SIG-M5 (cell line): ENCODE measurements around the gene SWI5.
"Not testable (repeated sequence)": the region's sequence is repeated elsewhere in the genome, so short reads cannot be mapped to it uniquely, and the experiment has no call there.

Experiments used
- DNase-seq: peaks from one replicate; lab custom pipeline; 2025; lab: John Stamatoyannopoulos, UW

SWI5 gene

DNA sequence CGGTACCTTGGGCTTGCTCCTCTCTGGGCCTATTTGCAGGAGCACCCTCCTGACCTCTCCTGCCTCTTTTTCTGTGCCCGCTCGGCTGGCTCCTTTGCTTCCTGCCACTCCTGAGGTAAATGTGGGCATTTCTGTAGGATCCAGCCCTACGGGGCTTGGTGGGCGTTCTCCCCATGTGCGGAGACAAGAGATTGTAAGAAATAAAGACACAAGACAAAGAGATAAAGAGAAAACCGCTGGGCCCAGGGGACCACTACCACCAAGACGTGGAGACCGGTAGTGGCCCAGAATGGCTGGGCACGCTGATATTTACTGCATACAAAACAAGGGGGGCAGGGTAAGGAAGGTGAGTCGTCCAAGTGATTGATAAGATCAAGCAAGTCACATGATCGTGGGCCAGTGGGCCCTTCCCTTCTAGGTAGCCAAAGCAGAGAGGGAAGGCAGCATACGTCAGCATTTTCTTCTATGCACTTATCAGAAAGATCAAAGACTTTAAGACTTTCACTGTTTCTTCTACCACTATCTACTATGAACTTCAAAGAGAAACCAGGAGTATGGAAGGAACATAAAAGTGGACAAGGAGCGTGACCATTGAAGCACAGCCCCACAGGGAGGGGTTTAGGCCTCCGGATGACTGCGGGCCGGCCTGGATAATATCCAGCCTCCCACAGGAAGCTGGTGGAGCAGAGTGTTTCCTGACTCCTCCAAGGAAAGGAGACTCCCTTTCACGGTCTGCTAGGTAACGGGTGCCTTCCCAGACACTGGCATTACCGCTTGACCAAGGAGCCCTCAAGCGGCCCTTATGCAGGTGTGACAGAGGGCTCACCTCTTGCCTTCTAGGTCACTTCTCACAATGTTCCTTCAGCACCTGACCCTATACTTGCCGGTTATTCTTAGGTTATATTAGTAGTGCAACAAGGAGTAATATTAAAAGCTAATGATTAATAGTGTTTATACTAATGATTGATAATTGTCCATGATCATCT, 3.3 kb downstream of the SWI5 start:
- DNase-seq = not testable (repeated sequence)

DNA sequence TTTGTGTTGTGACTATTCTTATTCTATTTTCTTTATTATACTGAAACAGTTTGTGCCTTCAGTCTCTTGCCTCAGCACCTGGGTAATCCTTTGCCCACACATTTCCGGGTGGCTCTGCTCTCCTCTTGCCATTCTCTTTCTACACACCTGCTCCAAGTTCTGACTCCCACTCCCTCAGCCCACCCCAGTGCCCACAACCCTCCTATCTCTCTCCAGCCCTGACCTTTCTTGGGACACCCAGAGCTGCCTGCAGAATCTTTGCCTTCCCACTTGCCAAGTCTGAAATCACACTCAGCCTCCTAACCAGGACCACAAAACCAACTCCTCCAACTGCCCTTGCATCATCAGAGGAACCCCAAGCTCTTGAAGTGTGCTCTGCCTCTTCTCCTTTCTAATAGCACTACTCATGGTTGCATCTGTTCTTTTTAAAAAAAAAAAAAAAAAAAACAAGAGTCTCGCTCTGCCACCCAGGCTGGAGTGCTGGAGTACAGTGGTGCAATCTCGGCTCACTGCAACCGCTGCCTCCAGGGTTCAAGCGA, 4.1 kb downstream of the SWI5 start:
- peak; percentile 64 for DNase-seq

DNA sequence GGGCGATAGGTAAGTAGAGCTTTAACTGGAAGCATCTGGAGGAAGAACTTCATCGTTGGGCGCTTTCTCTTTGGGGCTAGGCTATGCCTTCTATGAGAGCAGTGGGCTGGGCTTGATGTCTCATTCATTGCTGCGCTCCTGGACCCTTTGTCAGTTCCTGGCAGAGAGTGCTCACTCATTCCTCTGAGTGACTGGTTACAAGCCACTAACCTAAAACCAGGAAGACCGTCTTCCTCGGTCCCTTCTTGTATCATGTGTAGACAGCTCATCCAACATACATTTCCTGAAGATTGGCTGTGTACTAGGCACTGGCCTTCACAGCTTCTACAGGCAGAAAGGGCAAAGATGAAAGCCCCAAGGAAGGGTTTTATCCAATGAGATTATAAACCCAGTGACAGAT, 6.4 kb downstream of the SWI5 start:
- DNase-seq = no peak

DNA sequence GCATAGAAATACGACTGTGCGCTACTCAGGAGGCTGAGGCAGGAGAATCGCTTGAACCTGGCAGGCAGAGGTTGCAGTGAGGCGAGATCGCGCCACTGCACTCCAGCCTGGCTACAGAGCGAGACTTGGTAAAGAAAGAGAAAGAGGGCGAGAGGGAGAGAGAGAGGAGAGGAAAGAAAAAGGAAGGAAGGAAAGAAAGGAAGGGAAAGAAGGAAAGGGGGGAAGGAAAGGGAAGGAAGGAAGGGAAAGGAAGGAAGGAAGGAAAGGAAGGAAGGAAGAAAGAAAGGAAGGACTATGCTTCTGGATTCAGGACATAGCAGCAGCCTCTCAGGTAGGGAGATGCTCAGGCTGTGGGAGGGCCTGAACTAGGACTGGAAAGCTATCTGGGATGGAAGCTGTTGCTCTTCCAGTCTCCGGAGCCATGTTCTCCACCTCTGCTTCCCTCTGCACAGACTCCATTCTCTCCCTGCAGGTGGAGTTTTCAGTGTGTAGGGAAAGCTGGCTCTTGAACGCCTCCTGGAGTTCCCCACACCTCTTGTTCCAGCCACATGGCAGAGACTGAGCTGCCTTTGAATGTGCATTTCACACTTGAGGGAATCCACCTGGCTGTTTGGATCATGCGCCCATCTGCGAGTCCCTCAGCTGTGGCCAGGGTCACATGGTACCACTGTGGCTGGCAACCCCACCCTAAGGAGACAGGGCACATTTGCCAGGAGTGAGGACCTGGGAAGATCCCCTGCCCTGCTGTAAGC, 9.1 kb downstream of the SWI5 start:
- no peak for DNase-seq

DNA sequence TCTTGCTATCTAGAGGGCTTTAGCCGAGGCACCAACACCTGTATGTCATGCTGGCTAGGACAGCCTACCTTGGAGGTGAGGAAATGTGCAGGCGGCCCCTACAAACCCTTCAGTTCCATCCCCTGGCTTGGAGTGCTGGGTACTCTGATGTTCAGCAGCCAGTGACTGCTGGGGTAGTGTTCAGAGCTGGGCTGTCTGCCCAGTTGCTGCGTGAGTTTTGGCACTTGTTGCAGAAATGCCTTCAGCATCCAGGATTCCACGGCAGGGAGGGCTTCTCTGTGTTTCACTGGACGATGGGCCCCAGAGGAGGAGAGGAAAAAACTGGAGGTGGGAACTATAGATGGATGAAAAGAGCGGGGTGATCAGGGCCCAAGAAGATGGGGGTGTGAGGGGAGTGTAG, 10.4 kb downstream of the SWI5 start:
- DNase-seq = no peak

DNA sequence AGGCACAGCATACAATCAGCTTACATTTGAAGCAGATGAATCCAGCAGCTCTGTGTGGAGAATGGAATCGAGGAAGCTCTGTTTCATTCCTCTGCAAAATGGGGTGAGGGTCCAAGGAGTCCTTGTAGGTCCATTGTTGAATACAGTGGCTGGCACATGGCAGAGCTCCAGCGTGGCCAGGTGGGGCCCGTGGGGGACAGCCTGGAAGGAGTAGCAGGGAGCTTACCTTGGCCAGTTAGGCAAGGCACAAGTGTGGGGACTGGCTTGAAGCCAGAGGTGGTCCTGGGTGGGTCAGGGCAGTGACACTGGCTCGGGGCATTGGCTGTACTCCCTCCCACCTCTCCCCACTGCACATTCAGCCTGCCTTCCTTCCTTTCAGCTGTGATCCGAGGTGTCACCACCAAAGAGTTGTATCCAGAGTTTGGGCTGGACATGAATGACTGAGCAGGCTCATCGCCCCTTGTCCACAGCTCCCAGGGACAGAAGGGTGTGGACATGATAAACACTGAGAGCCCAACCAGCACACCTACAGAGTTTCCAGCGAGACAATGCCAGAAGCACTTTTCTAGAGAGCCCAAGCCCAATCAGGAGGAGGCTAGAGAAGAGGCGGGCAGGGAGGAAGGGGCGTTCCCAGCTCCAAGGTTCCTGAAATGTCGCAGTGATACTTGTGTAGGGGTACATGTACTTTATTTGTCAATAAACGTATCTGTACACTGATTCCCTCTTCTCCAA, 12.4 kb downstream of the SWI5 start:
- no peak for DNase-seq

DNA sequence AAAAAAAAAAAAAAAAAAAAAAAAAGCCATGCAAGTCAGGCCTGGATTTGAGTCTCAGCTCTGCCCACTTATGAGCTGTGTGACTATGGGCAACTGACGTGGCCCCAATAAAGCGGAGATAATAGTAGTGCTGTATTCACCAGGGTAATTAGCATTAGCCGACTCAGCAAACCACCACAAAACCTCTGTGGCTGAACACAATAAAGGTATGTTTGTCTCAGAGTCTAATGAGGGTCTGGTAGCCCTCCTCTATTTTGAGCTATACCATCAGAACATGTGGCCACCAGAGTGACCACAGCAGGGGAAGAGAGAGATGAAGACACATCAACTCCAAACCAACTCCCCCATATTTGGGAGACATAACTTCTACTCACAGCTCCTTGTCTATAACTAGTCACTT, 15.9 kb downstream of the SWI5 start:
- no peak for DNase-seq

DNA sequence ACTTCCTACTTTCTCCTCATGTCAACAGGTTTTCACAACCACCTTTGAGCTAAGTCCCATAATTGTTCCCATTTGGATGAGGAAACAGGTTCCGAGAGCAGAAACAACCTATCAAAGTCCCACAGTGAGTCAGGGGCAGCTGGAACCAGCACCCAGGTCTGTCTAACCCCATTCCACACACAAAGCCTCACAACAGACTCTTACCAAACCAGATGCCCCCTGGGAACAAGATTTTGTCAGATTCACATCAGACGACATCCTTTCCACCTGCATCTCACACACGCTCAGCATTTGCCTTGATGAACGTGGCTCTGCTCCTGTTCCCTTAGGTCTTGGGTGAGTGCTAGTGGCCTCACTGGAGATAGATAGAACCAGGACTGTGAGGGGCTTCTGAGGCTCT, 17.0 kb downstream of the SWI5 start:
- DNase-seq = no peak

DNA sequence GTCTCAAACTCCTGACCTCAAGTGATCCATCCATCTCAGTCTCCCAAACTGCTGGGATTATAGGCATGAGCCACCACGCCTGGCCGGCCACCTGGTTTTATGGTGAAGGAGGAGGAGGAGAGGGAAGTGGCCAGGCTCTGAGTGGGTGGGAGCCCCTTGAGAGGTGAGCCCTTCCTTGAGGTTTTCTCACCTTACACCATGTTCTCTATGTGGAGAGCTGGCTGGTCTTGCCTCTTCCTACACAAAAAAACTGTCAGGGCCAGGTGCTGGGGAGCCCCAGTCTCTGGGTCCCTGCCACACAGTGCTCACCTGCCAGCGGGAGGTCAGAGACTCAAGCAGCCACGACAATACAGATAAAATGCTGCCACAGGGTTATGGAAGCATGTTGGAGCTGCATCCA, 18.1 kb downstream of the SWI5 start:
- DNase-seq = no peak

DNA sequence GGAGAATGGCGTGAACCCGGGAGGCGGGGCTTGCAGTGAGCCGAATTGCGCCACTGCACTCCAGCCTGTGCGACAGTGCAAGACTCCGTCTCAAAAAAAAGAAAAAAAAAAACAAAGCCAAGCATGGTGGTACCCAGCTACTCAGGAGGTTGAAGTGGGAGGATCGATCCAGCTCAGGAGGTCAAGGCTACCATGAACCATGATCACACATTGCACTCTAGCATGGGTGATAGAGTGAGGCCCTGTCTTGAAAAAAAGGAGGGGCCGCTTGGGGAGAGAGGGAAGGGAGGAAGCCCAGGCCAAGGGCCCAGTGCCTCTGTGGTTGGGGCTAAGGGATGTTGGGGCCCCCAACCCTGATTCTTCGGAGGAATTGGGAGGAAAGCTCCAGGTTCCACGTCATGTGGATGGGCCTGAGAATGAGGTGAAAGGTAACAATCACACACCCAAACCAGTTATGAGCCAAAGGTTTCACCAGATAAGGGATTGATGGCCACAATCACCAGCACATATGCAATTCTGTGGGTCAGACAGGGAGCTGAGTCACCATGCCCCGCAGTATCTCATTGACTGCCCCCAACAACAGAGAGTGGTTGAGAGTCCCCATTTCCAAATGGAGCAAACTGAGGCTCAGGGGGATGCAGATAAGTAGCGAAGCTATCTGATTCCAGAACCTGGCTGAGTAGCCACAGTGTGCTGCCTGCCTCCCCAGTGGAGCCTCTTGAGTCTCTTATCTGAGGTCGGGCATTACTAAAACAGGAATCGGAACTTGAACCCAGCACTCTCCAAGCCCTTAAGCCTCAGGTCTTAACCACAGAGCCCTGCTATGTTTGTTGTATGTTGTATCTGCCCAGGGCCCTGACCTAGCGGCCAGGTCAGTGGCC, 20.5 kb downstream of the SWI5 start:
- DNase-seq = no peak

DNA sequence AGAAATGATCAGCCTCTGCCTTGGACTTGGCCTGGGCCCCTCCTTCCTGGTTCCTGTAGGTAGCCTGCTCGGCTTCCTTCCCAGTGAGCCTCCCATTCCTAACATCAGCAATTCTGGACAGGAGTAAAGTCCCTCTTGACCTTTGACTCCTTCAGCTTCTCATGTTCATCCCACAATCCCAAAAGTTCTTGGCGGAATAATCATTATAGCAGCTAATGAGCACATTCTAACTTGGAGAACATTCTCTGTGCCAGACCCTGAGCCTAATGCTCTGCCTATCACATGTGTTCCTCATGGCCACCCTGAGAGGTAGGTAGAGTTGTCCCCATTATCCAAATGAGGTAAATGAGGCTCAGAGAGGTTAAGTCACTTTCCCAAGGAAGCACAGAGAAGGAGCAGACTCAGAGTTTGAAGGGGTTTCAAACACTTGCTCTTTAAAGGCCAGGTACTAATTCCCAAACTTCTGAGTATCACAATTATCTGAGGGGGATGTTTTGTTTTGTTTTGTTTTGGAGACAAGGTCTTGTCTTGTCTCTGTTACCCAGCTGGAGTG, 21.2 kb downstream of the SWI5 start:
- DNase-seq = no peak

DNA sequence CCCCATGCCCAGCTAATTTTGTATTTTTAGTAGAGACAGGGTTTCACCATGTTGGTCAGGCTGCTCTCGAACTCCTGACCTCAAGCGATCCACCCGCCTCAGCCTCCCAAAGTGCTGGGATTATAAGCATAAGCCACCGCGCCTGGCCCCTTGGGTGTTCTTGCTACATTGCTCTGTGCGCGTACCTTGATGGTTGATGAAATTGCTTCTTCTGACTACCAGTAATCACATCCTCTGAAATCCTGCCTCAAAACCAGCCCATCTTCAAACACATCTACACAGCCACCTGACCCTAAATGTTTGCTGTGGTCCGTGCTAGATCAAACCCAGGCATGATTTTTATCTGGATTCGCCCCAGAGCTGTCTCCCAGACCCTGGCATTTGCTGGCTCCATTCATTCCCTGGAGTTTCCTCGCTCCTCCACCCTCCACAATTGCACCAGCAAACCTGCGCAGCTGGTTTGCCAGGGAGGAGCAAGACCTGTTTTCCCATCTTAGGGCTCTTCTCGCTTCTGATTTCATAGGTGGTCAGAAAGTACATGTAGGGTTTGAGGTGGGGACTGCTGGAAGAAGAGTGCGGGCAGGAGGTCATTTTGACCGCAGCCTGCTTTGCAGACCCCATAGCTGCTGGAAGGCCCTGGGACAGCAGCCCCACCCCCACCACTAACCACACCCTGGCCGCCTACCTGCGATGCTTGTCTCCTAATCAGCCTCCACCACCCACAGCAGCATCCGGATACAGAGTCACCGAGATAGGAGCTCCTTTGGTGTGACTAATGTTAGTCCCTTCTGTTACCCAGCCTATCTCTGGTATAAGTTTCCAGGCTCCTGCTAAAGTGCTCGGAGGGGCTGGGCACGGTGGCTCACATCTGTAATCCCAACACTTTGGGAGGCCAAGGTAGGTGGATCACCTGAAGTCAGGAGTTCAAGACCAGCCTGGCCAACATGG, 22.7 kb downstream of the SWI5 start:
- no peak for DNase-seq

DNA sequence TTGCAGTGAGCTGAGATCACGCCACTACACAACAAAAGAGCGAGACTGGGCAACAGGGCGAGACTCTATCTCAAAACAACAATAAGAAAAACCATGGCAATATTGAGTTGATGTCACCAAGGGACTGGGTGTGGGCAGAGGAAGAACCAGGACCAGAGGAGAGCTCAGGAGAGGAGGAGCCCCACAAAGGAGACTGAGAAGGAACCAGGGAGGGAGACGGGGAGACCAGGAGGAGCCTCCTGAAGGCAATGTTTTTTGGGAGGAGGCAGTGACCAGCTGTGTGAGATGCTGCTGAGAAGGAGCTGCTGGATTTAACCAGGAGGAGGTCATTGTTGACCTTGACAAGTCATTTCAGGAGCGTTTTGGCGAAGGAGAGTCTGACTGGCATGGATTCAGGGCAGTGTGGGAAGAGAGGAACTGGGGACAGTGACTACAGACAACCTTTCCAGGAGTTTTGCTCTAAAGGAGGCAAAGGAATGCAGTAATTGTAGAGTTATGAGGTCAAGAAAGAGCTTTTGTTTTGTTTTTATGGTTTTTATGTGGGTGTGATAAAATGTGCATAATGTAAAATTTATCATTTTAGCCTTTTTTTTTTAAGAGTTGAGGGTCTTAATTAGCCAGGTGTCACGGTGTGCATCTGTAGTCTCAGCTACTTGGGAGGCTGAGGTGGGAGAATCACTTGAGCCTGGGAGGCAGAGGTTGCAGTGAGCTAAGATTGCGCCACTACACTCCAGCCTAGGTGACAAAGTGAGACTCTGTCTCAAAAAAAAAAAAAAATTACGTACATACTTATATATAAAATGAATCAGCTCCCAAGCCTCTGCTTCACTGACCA, 28.3 kb downstream of the SWI5 start:
- DNase-seq = no peak

DNA sequence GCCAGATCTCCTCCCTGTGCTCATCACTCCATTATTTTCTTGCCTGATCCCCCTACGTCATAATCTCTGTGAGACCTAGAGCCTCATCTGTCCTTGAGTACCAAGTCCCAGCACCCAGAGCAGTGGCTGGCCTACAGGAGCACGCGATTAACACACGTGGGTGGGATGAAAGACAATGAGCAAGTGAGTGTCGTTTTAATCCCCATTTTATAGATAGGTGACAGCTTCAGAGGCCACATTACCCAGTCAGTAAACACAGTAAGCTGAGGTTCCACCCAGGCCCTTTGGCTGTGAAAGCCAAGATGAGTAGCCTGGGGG, 28.9 kb downstream of the SWI5 start:
- DNase-seq = no peak

DNA sequence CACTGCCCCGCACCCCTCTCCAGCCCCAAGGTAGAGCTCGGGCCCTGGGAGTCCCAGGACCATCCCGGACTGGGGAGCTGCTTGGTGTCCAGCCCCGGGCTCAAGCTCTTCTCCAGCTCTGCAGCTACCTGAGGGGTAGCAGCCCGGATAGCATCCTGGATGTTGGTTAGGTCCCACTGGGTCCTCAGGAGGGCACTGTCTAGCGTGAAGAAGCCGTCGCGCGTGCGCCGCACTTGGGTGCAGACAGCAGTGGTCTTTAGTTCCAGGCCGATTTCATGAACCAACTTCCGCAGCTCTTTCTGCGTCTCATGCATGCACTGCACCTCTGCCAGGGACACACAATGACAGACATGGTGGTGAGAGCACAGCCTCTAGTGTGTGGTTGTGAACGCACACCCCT, 33.5 kb downstream of the SWI5 start:
- no peak for DNase-seq

DNA sequence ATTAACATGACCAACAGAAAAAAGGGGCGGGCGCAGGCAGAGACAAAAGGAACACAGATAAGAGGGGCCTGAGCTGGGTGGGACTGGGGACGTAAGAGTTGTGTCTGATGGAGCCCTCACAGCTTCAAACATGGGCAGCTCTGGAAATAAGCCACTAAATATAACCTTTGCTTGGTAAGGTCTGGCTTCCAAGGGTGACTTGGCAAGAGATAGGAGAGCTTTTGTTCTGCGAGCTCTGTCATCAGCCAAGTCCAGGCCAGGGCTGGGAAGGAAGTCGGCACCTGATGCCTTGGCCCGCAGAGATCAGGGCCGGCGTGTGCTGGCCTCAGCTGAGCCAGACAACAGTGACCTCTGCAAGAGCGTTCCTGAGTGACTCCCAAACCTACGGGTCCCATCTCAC, 34.4 kb downstream of the SWI5 start:
- no peak for DNase-seq

DNA sequence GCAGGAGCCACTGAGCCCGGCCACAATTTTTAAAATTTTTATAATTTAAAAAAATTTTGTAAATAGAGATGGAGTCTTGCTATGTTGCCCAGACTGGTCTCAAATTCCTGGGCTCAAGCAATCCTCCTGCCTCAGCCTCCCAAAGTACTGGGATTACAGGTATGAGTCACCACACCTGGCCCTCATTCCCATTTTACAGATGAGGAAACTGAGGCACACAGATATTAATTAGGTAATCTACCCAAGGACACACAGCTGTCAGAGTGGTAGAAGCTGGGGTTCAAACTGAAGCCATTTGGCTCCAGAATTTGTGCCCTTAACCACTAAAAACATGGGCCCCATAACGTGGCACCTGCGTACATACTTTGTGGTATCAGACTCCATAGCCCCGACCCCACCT, 38.6 kb downstream of the SWI5 start:
- no peak for DNase-seq

DNA sequence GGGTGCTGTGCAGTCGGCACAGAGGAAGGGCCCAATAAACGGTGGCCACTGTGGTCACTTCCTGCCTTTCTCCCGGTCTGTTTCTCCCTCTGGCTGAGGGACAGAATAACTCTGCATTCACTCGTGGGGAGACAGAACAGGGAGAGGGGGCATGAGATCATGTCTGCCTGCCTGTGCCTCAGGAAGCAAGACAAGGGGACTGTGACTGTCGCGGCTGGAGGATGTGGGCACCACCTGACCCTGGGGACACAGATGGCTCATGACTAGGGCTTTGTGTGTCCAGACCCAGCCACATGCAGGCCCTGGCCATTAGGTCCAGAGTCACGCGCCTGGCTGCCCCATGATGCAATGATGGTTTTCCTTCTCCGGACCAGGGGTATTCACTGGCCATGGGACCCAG, 40.3 kb downstream of the SWI5 start:
- DNase-seq = no peak

DNA sequence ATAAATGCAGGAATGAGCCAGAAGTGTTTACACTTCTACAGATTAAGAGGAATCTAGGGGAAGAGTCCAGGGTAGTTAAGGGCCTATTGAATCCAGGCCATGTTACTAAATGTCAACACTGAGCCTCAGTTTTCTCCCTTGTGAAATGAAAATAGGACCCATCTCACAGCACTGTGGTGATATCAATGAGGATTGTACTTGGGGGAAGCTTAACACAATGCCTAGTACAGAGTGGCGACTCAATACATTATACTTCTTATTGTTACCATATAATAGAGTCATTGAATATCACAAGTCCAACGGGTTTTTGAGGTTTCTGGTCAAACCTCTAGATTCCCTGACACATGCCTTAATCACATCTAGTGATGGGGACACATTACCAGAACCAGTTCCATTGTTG, 41.6 kb downstream of the SWI5 start:
- DNase-seq = no peak
